K562 (cell line): ENCODE measurements around the gene PIGV. TPM values are rescaled to one million over a fixed set of nuclear protein-coding genes. Genes with fewer than 3 reads are reported as not detected.

Source experiments
- CTBP1 ChIP-seq: fragments of 450-650 bp; IDR thresholded peaks from 2 replicates; pipeline ENCODE4 v1.6.1; 2016; ENCODE audit warnings: borderline replicate concordance
- EGR1 ChIP-seq: fragments of 450-650 bp; conservative IDR thresholded peaks from 2 replicates; pipeline ENCODE4 v1.6.1; 2017; ENCODE audit warnings: mild to moderate bottlenecking
- MECOM ChIP-seq: fragments of 250-450 bp; sonication (Bioruptor Pico); IDR thresholded peaks from 2 replicates; pipeline ENCODE4 v1.8.0; 2022; ENCODE audit warnings: inconsistent platforms
- PHF8 ChIP-seq: fragments of 200-600 bp; sonication (generic); IDR thresholded peaks from 2 replicates; pipeline ENCODE4 v1.6.1; 2012; ENCODE audit warnings: mixed run types, mild to moderate bottlenecking, inconsistent platforms, low read length, moderate library complexity, borderline replicate concordance
- RBM39 ChIP-seq: fragments of 200-400 bp; formaldehyde crosslinking; optimal IDR thresholded peaks from 2 replicates; pipeline ENCODE3; 2018; ENCODE audit warnings: low read depth, low read length
- SRF ChIP-seq, 2 experiments: fragments of 250-450, 450-650 bp in 1 of 2; sonication (Bioruptor Pico) in 1 of 2; sonication (generic) in 1 of 2; formaldehyde crosslinking; IDR thresholded peaks; 2 replicates each; pipeline versions ENCODE4 v1.5.0 to v1.5.1; 2020 to 2022; ENCODE audit warnings: mild to moderate bottlenecking in 1 of 2, missing genetic modification reagents in 1 of 2
- WHSC1 ChIP-seq: IDR thresholded peaks from one replicate; pipeline ENCODE4 v1.6.1; 2012; ENCODE audit warnings: low read length, control low read depth, inconsistent platforms
- polyA plus RNA-seq, 8 experiments: library from polyadenylated mRNA; depleted of rRNA in 4 of 8; stranded (reverse) in 5 of 8; unstranded in 3 of 8; fragments of >200 nt; fragmentation: Nextera tagmentation in 2 of 8; fragmentation: Illumina TruSeq in 1 of 8; extraction: Ambion mirVana in 2 of 8; extraction: Trizol in 1 of 8; gene quantifications; 2 replicates each; pipeline versions ENCODE4 v1.2.1 to v1.2.3, GENCODE V29; 2011 to 2014; ENCODE audit warnings: inconsistent platforms in 1 of 8, missing spikeins in 1 of 8
- total RNA-seq, 7 experiments: library from RNA; depleted of rRNA in 6 of 7; stranded (reverse); fragments of >200 nt in 6 of 7; fragmentation: Illumina TruSeq in 2 of 7; extraction: Trizol in 2 of 7; gene quantifications; 2 replicates each; pipeline versions ENCODE4 v1.2.1 to v1.2.3, GENCODE V29; 2011 to 2021; ENCODE audit warnings: low replicate concordance in 1 of 7
- TF ChIP-seq, protein P1 (sequence below): fragments of 250-450 bp; sonication (Bioruptor Pico); IDR thresholded peaks from 2 replicates; pipeline ENCODE4 v1.8.0; 2022; ENCODE audit warnings: inconsistent platforms, mild to moderate bottlenecking, moderate library complexity, borderline replicate concordance
- TF ChIP-seq, protein P2 (sequence below): sonication (generic); formaldehyde crosslinking; IDR thresholded peaks from 2 replicates; pipeline ENCODE4 v1.8.0; 2022; ENCODE audit warnings: missing genetic modification reagents, mild to moderate bottlenecking, moderate library complexity, borderline replicate concordance
- TF ChIP-seq, protein P3 (sequence below): sonication (generic); formaldehyde crosslinking; IDR thresholded peaks from 2 replicates; pipeline ENCODE4 v1.8.1; 2023; ENCODE audit warnings: mild to moderate bottlenecking, missing genetic modification reagents
- TF ChIP-seq, protein P4 (sequence below): sonication (generic); IDR thresholded peaks from 2 replicates; pipeline ENCODE4 v1.6.1; 2016
- TF ChIP-seq, protein P5 (sequence below): IDR thresholded peaks from 2 replicates; pipeline ENCODE4 v1.6.1; 2016; ENCODE audit warnings: missing genetic modification characterization, missing compliant biosample characterization
- TF ChIP-seq, protein P6 (sequence below): sonication (generic); formaldehyde crosslinking; IDR thresholded peaks from 2 replicates; pipeline ENCODE4 v1.8.1; 2023; ENCODE audit warnings: missing genetic modification reagents, mild to moderate bottlenecking, borderline replicate concordance

Gene PIGV
- total and polyA plus RNA-seq, 9 of the 15 experiments (the other 6 are each of a cell fraction or from before 2014, with no cell fraction given): 8.4 to 21.8 (median 11.7) TPM

DNA sequence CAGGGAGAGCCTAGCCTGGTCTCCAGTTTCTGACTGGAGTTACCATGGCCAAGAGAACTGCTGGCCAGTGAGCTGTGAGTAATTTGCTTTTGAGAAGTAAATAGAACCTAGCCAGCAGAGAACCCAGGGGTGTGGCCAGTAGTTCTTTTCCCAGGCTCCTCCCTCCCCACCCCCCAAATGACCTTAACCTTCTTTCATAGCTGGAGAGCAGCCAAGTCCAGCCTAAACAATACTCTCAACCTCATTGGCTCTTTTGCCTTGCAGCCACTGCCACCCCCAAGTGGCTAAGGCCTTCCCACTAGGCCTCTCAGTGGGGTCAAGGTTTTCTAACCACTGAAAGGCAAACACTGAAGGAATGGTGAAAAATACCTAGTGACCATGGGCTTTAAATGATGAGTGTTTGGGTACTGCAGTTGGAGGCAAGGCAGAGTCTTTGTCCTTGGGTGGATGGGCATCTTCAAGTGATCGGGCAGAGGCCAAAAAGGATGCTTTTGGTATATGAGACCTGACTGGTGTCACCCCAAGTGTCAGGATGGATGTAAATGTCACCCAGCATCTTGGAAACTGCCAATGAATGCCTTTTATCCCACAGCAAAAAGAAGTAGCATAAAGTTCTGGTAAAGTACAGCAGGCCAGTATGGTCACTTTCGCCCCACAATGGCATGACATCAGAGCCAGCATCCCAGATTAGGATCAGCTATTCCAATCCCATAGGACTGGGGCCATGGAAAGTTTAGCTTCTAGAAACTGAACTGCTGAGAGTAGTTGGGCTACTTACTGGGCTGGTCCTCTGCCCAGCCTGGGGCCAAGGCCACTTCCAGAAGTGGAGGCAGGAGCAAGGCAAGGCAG is 3.5 kb upstream of the PIGV start (continued):
- TF ChIP-seq SRF (CRISPR knock-in tag; IDR thresholded peaks at IDR 0.05): 0 out of 4 replicates have a peak, but pooled peaks of 1 of the 2 experiments have one; percentile 59
- TF ChIP-seq PHF8: no peak
- TF ChIP-seq, protein P1, sequence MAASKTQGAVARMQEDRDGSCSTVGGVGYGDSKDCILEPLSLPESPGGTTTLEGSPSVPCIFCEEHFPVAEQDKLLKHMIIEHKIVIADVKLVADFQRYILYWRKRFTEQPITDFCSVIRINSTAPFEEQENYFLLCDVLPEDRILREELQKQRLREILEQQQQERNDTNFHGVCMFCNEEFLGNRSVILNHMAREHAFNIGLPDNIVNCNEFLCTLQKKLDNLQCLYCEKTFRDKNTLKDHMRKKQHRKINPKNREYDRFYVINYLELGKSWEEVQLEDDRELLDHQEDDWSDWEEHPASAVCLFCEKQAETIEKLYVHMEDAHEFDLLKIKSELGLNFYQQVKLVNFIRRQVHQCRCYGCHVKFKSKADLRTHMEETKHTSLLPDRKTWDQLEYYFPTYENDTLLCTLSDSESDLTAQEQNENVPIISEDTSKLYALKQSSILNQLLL (CRISPR knock-in tag): no peak
- no peak for TF ChIP-seq WHSC1
- peak; percentile 49; the same call in 1 of the 2 replicates for TF ChIP-seq CTBP1
- TF ChIP-seq, protein P2, sequence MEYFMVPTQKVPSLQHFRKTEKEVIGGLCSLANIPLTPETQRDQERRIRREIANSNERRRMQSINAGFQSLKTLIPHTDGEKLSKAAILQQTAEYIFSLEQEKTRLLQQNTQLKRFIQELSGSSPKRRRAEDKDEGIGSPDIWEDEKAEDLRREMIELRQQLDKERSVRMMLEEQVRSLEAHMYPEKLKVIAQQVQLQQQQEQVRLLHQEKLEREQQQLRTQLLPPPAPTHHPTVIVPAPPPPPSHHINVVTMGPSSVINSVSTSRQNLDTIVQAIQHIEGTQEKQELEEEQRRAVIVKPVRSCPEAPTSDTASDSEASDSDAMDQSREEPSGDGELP (CRISPR knock-in tag): no peak; the same call in 1 of the 2 replicates
- TF ChIP-seq, protein P3, sequence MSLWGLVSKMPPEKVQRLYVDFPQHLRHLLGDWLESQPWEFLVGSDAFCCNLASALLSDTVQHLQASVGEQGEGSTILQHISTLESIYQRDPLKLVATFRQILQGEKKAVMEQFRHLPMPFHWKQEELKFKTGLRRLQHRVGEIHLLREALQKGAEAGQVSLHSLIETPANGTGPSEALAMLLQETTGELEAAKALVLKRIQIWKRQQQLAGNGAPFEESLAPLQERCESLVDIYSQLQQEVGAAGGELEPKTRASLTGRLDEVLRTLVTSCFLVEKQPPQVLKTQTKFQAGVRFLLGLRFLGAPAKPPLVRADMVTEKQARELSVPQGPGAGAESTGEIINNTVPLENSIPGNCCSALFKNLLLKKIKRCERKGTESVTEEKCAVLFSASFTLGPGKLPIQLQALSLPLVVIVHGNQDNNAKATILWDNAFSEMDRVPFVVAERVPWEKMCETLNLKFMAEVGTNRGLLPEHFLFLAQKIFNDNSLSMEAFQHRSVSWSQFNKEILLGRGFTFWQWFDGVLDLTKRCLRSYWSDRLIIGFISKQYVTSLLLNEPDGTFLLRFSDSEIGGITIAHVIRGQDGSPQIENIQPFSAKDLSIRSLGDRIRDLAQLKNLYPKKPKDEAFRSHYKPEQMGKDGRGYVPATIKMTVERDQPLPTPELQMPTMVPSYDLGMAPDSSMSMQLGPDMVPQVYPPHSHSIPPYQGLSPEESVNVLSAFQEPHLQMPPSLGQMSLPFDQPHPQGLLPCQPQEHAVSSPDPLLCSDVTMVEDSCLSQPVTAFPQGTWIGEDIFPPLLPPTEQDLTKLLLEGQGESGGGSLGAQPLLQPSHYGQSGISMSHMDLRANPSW (CRISPR knock-in tag): peak; percentile 75
- TF ChIP-seq, protein P4, sequence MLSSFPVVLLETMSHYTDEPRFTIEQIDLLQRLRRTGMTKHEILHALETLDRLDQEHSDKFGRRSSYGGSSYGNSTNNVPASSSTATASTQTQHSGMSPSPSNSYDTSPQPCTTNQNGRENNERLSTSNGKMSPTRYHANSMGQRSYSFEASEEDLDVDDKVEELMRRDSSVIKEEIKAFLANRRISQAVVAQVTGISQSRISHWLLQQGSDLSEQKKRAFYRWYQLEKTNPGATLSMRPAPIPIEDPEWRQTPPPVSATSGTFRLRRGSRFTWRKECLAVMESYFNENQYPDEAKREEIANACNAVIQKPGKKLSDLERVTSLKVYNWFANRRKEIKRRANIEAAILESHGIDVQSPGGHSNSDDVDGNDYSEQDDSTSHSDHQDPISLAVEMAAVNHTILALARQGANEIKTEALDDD: peak; percentile 78
- TF ChIP-seq, protein P5, sequence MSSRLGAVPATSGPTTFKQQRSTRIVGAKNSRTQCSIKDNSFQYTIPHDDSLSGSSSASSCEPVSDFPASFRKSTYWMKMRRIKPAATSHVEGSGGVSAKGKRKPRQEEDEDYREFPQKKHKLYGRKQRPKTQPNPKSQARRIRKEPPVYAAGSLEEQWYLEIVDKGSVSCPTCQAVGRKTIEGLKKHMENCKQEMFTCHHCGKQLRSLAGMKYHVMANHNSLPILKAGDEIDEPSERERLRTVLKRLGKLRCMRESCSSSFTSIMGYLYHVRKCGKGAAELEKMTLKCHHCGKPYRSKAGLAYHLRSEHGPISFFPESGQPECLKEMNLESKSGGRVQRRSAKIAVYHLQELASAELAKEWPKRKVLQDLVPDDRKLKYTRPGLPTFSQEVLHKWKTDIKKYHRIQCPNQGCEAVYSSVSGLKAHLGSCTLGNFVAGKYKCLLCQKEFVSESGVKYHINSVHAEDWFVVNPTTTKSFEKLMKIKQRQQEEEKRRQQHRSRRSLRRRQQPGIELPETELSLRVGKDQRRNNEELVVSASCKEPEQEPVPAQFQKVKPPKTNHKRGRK: no peak
- no peak for TF ChIP-seq EGR1
- TF ChIP-seq RBM39: no peak
- TF ChIP-seq, protein P6, sequence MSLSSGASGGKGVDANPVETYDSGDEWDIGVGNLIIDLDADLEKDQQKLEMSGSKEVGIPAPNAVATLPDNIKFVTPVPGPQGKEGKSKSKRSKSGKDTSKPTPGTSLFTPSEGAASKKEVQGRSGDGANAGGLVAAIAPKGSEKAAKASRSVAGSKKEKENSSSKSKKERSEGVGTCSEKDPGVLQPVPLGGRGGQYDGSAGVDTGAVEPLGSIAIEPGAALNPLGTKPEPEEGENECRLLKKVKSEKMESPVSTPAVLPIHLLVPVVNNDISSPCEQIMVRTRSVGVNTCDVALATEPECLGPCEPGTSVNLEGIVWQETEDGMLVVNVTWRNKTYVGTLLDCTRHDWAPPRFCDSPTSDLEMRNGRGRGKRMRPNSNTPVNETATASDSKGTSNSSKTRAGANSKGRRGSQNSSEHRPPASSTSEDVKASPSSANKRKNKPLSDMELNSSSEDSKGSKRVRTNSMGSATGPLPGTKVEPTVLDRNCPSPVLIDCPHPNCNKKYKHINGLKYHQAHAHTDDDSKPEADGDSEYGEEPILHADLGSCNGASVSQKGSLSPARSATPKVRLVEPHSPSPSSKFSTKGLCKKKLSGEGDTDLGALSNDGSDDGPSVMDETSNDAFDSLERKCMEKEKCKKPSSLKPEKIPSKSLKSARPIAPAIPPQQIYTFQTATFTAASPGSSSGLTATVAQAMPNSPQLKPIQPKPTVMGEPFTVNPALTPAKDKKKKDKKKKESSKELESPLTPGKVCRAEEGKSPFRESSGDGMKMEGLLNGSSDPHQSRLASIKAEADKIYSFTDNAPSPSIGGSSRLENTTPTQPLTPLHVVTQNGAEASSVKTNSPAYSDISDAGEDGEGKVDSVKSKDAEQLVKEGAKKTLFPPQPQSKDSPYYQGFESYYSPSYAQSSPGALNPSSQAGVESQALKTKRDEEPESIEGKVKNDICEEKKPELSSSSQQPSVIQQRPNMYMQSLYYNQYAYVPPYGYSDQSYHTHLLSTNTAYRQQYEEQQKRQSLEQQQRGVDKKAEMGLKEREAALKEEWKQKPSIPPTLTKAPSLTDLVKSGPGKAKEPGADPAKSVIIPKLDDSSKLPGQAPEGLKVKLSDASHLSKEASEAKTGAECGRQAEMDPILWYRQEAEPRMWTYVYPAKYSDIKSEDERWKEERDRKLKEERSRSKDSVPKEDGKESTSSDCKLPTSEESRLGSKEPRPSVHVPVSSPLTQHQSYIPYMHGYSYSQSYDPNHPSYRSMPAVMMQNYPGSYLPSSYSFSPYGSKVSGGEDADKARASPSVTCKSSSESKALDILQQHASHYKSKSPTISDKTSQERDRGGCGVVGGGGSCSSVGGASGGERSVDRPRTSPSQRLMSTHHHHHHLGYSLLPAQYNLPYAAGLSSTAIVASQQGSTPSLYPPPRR (CRISPR knock-in tag): peak; percentile 55; the same call in 1 of the 2 replicates
- TF ChIP-seq MECOM: 0 out of 2 replicates have a peak, but pooled peaks have one; percentile 48
